ACC112 (cell line): ENCODE measurements around the gene SLC22A3.

ENCODE experiments used
- H2AFZ ChIP-seq: fragments of 200-600 bp; sonication (generic); one replicate; pipeline ENCODE4 v1.6.0; 2017; ENCODE audit warnings: antibody characterized with exemption, low read length; ENCODE audit not compliant: unreplicated experiment
- H3K27ac ChIP-seq: fragments of 200-600 bp; sonication (generic); 2 replicates; pipeline ENCODE4 v1.5.1; 2014; ENCODE audit warnings: low read depth, mild to moderate bottlenecking, antibody characterized with exemption, low read length, moderate library complexity
- H3K27me3 ChIP-seq: fragments of 200-600 bp; sonication (generic); 2 replicates; pipeline ENCODE4 v1.6.1; 2014; ENCODE audit warnings: mild to moderate bottlenecking, antibody characterized with exemption, low read length, moderate library complexity, mixed read lengths; ENCODE audit not compliant: insufficient read depth
- H3K36me3 ChIP-seq: fragments of 200-600 bp; sonication (generic); 2 replicates; pipeline ENCODE4 v1.6.1; 2016; ENCODE audit warnings: mild to moderate bottlenecking, antibody characterized with exemption, low read length, moderate library complexity, mixed read lengths; ENCODE audit not compliant: insufficient read depth
- H3K4me1 ChIP-seq: fragments of 200-600 bp; sonication (generic); one replicate; pipeline ENCODE4 v1.6.1; 2016; ENCODE audit warnings: low read length, mixed read lengths; ENCODE audit not compliant: insufficient read depth, unreplicated experiment, control insufficient read depth
- H3K4me3 ChIP-seq: fragments of 200-600 bp; sonication (generic); 2 replicates; pipeline ENCODE4 v1.5.1; 2014; ENCODE audit warnings: mild to moderate bottlenecking, low read depth, low read length
- H3K79me2 ChIP-seq: fragments of 200-600 bp; sonication (generic); one replicate; pipeline ENCODE4 v1.6.0; 2016; ENCODE audit warnings: low read length; ENCODE audit not compliant: control insufficient read depth, unreplicated experiment, insufficient read depth

SLC22A3 gene

GRCh38 chr6:160374836-160375560 is 26.8 kb downstream of the SLC22A3 start:
- H3K79me2 ChIP-seq: no peaks in the 10 kb centered on the region
- no peaks in the 10 kb centered on the region for H3K27me3 ChIP-seq
- H3K4me3 ChIP-seq: no peak overlapping the region
- H3K36me3 ChIP-seq: no peaks in the 10 kb centered on the region
- peaks cover 17% of the 10 kb centered on the region for H3K4me1 ChIP-seq
- H3K27ac ChIP-seq: no peak overlapping the region
- H2AFZ ChIP-seq: no peak overlapping the region

- Histone ChIP-seq H3K27me3 (no peaks in the 10 kb centered on the region), H2AFZ (no peak overlapping the region), H3K4me3 (no peak overlapping the region), H3K27ac (no peak overlapping the region), H3K4me1 (peaks cover 17% of the 10 kb centered on the region), H3K79me2 (no peaks in the 10 kb centered on the region), H3K36me3 (no peaks in the 10 kb centered on the region)
Observed at GRCh38 chr6:160375561-160375949, 27.4 kb downstream of the SLC22A3 start.

GRCh38 chr6:160376445-160376844 is 28.3 kb downstream of the SLC22A3 start:
- Histone ChIP-seq H3K4me3 (no peak overlapping the region), H3K27ac (no peak overlapping the region), H3K4me1 (peaks cover 17% of the 10 kb centered on the region)

GRCh38 chr6:160378218-160378617 is 30.0 kb downstream of the SLC22A3 start:
- no peak overlapping the region for H3K4me3 ChIP-seq
- peaks cover 17% of the 10 kb centered on the region for H3K4me1 ChIP-seq
- H2AFZ ChIP-seq: no peak overlapping the region
- H3K79me2 ChIP-seq: no peaks in the 10 kb centered on the region
- H3K27ac ChIP-seq: no peak overlapping the region
- H3K27me3 ChIP-seq: no peaks in the 10 kb centered on the region
- no peaks in the 10 kb centered on the region for H3K36me3 ChIP-seq

More at GRCh38 chr6:160376445-160376844, 28.3 kb downstream of the SLC22A3 start:
- Histone ChIP-seq H3K36me3 (no peaks in the 10 kb centered on the region), H3K27me3 (no peaks in the 10 kb centered on the region), H3K79me2 (no peaks in the 10 kb centered on the region), H2AFZ (no peak overlapping the region)

- peak overlapping the region; percentile 59 for H3K4me3 ChIP-seq
- no peaks in the 10 kb centered on the region for H3K36me3 ChIP-seq
- H3K27ac ChIP-seq: peak overlapping the region; percentile 63
- H3K27me3 ChIP-seq: no peaks in the 10 kb centered on the region
- peak overlapping the region; percentile 28 for H2AFZ ChIP-seq
- no peaks in the 10 kb centered on the region for H3K79me2 ChIP-seq
- H3K4me1 ChIP-seq: peaks cover 17% of the 10 kb centered on the region
Observed at GRCh38 chr6:160378882-160379281, 30.7 kb downstream of the SLC22A3 start.

GRCh38 chr6:160379466-160379865 is 31.3 kb downstream of the SLC22A3 start:
- peak overlapping the region; percentile 63 for H3K27ac ChIP-seq

GRCh38 chr6:160382946-160383345 is 34.8 kb downstream of the SLC22A3 start:
- Histone ChIP-seq H3K4me1 (peaks cover 34% of the 10 kb centered on the region), H3K79me2 (no peaks in the 10 kb centered on the region), H3K27ac (no peak overlapping the region), H2AFZ (no peak overlapping the region), H3K4me3 (no peak overlapping the region), H3K27me3 (no peaks in the 10 kb centered on the region), H3K36me3 (no peaks in the 10 kb centered on the region)

More at GRCh38 chr6:160379466-160379865, 31.3 kb downstream of the SLC22A3 start:
- peak overlapping the region; percentile 59 for H3K4me3 ChIP-seq
- H2AFZ ChIP-seq: peak overlapping the region; percentile 28
- H3K4me1 ChIP-seq: peaks cover 17% of the 10 kb centered on the region
- H3K27me3 ChIP-seq: no peaks in the 10 kb centered on the region
- H3K36me3 ChIP-seq: no peaks in the 10 kb centered on the region
- no peaks in the 10 kb centered on the region for H3K79me2 ChIP-seq

GRCh38 chr6:160386869-160387530 is 38.8 kb downstream of the SLC22A3 start:
- Histone ChIP-seq H3K36me3 (no peaks in the 10 kb centered on the region), H3K4me3 (no peak overlapping the region)

GRCh38 chr6:160387916-160388643 is 39.9 kb downstream of the SLC22A3 start:
- H3K27me3 ChIP-seq: no peaks in the 10 kb centered on the region
- H3K79me2 ChIP-seq: no peaks in the 10 kb centered on the region
- no peak overlapping the region for H3K4me3 ChIP-seq
- H3K4me1 ChIP-seq: peaks cover 52% of the 10 kb centered on the region
- no peak overlapping the region for H3K27ac ChIP-seq
- H3K36me3 ChIP-seq: no peaks in the 10 kb centered on the region
- no peak overlapping the region for H2AFZ ChIP-seq

More at GRCh38 chr6:160386869-160387530, 38.8 kb downstream of the SLC22A3 start:
- Histone ChIP-seq H3K27me3 (no peaks in the 10 kb centered on the region), H3K79me2 (no peaks in the 10 kb centered on the region), H3K27ac (no peak overlapping the region), H2AFZ (no peak overlapping the region), H3K4me1 (peaks cover 47% of the 10 kb centered on the region)

- H3K4me3 ChIP-seq: no peak overlapping the region
- H3K27me3 ChIP-seq: no peaks in the 10 kb centered on the region
- no peaks in the 10 kb centered on the region for H3K79me2 ChIP-seq
- H3K4me1 ChIP-seq: peaks cover 52% of the 10 kb centered on the region
- no peak overlapping the region for H2AFZ ChIP-seq
- H3K27ac ChIP-seq: no peak overlapping the region
- no peaks in the 10 kb centered on the region for H3K36me3 ChIP-seq
Observed at GRCh38 chr6:160388922-160389321, 40.7 kb downstream of the SLC22A3 start.
